GM03348 (cell line): ENCODE data around the gene RIC1.
"Not testable (repeated sequence)": the region's sequence is repeated elsewhere in the genome, so short reads cannot be mapped to it uniquely, and the experiment has no call there.

Experiments used
- DNase-seq: peaks from one replicate; pipeline ENCODE4 v3.0.0; 2012; ENCODE audit warnings: low spot score

Gene RIC1

GRCh38 chr9:5722679-5723078, 93.8 kb downstream of the RIC1 start:
- not testable (repeated sequence) for DNase-seq

DNA sequence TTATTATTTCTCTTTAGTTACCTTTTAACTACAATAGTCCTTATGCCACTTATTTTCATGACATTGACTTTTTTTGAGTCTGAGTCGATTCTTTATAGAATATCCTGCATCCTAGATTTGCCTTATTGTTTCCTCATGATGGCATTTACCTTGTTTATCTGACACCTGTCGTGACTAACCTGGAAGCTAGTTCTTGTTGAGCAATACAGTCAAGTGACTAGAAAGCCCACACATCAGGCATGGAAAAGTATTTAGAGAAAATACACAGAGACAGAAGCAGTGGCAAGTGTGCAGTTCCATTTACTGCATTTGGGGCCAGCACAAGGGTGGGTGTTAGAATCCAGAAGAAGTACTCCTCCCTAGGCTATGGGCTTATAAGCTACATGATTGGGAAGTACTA, 106.2 kb downstream of the RIC1 start:
- DNase-seq, result no peak

DNA sequence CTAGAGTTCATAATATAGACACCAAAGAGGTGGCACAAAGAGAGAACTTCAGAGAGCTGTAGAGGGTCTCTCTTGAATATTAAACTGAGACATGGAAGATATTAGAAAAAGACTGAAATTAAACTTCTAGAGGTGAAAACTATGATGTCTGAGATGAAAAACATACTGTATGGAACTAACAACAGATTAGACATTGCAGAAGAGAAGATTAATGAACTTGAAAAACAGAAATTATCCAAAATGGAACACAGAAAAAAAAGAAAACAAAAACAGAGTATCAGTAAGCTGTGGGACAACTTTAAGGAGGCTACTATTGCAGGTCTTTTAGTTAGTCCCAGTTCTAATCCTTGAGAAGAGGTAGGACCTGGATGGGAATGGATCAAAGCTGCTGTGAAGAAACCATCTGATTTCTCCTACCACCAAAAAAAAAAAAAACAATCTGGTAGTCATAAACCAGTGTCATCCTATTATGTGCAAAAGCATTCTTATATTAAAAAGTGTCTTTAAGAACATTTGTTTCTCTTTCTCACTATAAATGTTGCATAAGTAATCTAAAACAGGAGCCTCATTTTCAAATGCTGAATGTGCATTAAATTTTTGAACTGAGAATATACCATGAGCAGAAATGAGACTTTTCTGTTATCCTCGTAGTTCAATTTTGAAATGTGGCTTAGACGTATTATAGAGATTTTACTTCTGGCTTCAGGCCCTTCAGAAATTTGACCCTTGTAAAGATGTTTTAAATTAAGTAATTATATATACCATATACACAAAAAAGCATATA, 107.8 kb downstream of the RIC1 start:
- DNase-seq, result no peak

- DNase-seq, result no peak
Measured at GRCh38 chr9:5743109-5743508, 114.2 kb downstream of the RIC1 start.

DNA sequence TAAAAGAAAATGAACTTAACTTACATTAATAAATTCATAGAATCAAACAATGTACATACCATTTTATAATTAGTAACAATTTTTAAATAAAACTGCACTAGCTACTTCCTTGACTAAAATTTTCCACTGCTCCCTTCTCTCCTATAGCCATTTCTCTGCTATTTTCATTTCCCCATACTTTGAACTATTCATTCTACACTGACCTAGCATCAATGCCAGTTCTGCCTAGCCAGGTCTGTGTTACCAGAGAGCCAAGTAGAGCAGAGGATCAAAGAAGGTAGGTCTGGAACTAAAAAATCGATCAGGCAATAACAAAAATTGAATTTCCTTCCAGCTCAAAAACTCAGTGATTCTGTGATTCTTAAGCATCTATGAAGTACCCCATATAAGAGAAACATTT, 119.5 kb downstream of the RIC1 start:
- no peak for DNase-seq

DNA sequence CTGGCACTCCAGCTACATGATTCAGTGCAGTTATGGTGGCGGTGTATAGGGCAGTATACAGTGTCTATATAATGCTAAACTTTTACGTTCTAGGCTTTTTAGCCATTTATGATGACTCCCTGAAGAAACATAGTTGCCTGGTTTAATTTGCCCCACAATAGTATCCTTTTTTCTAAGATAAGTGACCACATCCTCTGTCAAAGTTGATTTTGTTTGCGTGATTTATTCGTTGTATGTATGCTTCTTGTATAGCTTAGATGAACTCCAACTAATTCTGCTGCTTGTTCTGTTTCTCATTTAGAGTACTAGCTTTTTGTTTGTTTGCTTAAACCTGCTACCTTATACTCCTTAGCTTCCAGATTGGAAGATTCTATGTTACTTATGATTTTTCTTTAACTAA, 120.4 kb downstream of the RIC1 start:
- no peak for DNase-seq

GRCh38 chr9:5750569-5750968, 121.7 kb downstream of the RIC1 start:
- DNase-seq, result no peak

DNA sequence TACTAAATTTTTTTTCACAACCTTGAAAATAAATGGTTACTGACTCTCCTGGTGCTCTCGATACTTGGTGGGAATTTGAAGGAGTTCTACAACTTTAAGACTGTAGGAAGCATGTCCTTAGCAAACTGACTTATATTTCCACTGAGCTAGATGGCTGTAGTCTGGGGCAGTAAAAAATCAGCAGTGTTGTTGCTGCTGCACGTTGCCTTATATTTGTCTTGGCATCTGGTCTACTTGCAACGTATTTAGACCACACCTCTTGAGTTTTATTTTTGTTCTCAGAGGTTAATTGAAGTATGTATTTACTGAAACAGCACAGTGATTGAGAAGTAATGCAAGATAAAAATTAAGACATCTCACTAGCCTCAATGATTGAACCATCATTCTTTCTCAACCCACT, 127.7 kb downstream of the RIC1 start:
- no peak for DNase-seq

DNA sequence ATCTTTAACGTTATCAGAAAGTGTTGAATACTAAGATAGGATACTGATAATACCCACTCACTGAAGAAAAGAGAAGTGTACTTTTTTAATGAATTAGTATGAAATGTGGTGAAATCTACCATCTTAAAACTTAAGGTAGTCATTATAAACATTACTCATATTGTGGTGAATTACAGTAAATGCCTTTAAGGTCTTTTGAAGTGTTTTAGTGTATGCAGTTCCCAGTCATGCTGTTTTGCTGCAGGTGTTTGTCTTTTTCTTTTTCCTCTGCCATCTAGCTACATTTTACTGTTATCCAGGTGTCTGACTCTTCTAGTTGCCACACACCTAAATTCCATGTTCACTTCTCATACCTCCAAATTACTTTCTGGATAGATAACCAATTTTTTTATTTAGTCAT, 131.4 kb downstream of the RIC1 start:
- no peak for DNase-seq

GRCh38 chr9:5762421-5762820, 133.5 kb downstream of the RIC1 start:
- no peak for DNase-seq

- DNase-seq, result no peak
Measured at GRCh38 chr9:5764130-5764868, 135.4 kb downstream of the RIC1 start.

DNA sequence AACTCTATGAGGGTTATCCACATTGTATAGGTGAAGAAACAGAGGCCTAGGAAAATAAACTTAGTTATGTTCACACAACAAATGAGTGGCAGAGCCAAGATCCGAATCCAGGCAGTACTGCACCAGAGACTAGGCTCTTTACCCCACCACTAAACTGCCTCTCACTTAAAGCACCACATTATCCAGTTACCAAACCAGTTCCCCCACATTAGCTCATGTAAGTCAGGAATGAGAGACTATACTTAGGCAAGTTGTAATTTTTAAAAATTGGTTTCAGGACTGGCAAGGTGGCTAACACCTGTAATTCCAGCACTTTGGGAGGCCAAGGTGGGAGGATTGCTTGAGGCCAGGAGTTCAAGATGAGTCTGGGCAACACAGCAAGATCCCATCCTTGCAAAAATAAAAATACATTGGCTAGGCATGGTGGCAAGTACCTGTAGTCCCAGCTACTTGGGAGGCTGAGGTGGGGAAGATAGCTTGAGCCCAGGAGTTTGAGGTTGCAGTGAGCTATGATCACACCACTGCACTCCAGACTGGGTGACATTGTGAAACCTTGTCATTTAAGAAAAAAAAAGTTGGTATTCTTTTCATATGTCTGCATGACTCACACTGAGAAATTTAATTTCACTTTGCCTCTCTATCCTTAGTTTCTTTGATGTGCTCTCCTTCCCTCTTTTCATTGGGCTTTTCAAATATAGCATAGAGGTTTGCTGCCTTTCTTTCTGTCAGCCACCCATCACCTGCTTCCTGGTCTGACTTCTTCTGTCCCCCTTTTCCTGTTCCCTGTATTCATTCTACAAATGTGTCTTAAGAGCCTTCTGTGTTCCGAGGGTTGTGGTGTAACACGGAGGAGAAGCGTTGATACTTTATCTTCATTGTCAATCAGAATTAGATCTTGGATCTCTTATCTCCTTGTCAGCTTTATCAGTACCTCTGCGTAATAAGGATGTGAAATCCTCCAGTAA, 139.3 kb downstream of the RIC1 start:
- no peak for DNase-seq

- DNase-seq, result no peak
Measured at GRCh38 chr9:5773324-5773999, 144.6 kb downstream of the RIC1 start.

GRCh38 chr9:5778805-5779204, 149.9 kb downstream of the RIC1 start:
- no peak for DNase-seq

GRCh38 chr9:5779705-5780218, 150.9 kb downstream of the RIC1 start:
- DNase-seq, result not testable (repeated sequence)

DNA sequence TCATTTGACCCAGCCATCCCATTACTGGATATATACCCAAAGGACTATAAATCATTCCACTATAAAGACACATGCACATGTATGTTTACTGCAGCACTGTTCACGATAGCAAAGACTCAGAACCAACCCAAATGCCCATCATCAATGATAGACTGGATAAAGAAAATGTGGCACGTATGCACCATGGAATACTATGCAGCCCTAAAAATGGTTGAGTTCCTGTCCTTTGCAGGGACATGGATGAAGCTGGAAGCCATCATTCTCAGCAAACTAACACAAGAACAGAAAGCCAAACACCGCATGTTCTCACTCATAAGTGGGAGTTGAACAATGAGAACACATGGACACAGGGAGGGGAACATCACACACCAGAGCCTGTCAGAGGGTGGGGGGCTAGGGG, 154.5 kb downstream of the RIC1 start:
- DNase-seq, result not testable (repeated sequence)

DNA sequence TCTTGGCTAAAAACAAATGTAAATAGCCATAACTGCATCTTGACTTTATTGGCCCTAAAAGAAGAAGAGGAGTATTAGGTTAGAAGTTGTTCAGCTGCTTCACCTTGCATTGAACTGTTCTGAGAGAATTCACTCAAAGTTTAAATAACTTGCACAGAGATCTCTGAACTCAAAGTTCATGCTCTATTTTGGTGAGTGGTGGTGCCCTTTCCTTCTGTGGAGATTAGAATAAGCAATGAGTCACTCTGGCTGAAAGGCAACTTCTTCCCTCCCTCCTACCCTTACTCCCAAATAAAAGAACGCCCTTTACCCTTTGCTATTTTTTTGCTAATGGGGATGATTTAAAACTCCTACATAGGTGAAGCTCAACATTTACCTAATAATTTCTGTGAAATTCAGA, 155.1 kb downstream of the RIC1 start:
- no peak for DNase-seq

DNA sequence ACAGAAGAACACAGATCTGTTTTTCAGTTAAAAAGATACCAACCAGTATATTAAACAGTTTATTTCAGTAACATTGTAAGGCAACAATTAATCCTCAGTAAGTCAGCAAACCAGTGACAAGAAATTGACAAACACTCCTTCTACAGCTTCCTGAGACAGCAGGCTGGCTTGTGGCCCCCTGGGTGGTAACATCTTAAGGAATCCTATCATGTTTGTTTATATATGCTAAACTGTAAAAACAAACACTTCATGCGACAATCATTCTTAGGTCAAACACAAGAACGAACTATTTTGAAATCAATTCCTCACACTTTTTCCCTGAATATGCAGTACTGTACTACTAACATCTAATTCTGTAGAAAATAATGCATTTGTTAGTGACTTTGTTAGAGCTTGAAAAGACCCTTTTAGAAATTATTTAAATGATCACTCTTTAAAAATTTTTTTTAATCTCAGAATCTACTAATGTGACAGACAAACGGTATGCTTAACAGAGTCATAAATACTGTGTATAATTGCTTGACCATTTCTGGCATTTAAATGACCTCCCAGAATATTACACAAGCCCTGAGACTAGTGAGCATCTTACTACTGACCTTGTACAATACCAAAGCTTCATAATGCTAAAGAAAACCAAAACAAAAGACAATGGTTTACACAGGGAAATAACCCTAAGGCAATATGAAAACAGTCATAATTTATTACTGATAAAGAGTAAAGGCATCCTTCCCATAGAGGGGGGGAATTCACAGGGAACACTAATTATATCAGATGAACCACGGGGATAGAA, 155.8 kb downstream of the RIC1 start:
- no peak for DNase-seq

DNA sequence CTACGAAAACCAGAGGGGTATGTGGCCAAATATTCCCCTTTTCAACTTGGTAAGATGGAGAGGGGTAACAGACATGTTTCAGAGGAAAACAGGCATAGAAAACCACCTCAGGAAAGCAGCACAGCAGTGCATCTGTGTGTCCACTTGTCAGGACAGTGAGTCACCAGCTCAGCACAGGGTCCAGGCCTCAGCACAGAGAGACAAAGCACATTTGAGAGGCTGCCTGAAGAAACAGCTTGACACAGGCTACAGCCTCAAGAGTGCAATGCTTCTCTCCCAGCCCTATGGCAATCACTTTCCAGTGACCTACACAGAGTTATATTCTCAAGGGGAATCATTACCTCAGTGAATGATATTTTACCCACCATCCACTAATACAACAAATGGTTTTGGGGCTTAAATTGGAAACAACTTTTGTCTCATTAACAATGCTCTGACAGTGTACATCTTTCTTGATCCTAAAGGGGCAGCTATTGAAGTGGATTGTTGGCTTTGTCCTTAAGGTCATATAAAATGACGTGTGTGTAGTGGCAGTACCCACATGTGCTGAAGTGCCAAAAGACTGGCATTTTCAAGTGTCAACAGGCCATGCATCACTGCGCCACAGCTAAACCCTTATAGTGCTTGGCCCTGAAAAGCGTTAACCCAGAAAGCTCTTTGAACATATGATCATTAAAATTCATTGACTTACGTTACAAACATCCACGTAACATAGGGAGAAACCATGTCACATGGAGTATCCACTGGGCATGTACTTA, 157.6 kb downstream of the RIC1 start:
- DNase-seq, result no peak

- no peak for DNase-seq
Measured at GRCh38 chr9:5787220-5787619, 158.3 kb downstream of the RIC1 start.
